ENCODE results near the gene KRT82.
A peak's percentile ranks its signal among the peaks of the same experiment; 100 is the strongest.

The KRT82 gene

DNA sequence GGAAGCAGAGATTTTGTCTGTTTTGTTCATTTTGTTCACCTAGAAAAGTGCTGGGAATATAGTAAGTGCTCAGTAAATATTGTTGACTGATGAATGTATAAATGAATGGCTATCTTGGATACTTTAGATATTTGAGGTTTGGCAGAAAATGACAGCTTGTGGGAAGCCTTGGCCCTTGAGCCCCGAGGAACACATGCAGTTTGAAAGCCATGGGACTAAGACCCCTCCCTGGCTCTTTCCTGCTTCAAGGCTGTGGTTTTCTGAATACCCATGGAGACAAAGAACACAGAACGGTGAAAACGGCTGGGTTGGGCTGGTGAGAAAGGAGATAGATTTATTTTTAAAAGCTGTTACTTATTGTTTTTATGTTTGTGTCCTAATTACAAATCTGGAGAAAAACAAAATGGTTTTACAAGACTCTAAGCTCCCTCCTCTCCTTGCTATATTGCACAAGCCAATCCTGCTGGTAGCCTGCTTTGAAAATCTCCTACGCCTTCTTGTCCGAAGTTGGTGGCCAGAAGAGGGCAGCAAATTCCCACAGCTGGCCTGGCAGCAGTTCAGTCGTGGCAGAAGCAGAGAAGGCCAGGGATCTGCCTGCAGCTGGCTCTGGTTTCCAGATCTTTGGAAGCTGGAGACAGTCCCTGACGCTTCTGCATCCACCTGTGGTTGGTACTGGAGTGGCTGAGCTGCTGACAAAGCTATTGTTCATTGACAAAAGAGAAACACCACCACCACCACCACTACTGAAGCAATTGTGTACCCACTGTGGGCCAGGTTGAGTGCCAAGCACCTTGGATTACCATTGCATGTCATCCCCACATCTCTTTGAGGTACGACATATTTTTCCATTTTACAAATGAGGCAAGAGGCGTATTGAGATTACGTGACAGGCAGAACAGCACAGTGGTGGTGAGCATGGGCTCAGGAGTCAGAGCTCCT lies 33.6 kb downstream of the KRT82 start:
- H3K4me1 Mint-ChIP-seq (ENCODE audit: low read depth) = no peaks in the 10 kb centered on the region
- H3K9me3 Mint-ChIP-seq = no peaks in the 10 kb centered on the region
- H3K36me3 Mint-ChIP-seq (ENCODE audit: low read depth) = no peaks in the 10 kb centered on the region
- DNase-seq (ENCODE audit: low spot score) = peak; percentile 17
- no peak overlapping the region for H3K4me3 Mint-ChIP-seq
- peaks cover 11% of the 10 kb centered on the region for H3K27me3 Mint-ChIP-seq (ENCODE audit: low read depth)
- no peak overlapping the region for H3K27ac Mint-ChIP-seq

DNA sequence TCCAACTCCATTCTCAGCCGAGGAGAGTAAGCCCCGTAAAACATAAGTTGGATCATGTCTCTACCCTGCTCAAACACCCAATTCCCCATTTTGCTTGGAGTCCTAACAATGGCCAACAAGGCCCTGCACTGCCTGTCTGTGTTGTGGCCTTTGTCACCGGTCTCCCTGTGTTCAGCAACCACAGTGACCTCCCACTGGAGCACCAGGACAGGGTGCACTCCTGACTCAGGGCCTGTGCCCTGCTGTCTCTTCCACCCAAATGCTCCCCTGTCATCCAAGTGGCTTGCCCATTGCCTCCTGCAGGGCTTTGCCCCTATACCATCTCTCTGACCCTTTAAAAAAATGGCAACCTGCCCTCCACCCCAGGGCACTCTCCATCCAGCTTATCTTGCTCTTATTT lies 34.4 kb downstream of the KRT82 start:
- no peak for DNase-seq (ENCODE audit: low spot score)
- Mint-ChIP-seq H3K27ac (no peak overlapping the region), H3K4me3 (no peak overlapping the region), H3K9me3 (no peaks in the 10 kb centered on the region), H3K27me3 (ENCODE audit: low read depth) (peaks cover 10% of the 10 kb centered on the region), H3K4me1 (ENCODE audit: low read depth) (no peaks in the 10 kb centered on the region), H3K36me3 (ENCODE audit: low read depth) (no peaks in the 10 kb centered on the region)

DNA sequence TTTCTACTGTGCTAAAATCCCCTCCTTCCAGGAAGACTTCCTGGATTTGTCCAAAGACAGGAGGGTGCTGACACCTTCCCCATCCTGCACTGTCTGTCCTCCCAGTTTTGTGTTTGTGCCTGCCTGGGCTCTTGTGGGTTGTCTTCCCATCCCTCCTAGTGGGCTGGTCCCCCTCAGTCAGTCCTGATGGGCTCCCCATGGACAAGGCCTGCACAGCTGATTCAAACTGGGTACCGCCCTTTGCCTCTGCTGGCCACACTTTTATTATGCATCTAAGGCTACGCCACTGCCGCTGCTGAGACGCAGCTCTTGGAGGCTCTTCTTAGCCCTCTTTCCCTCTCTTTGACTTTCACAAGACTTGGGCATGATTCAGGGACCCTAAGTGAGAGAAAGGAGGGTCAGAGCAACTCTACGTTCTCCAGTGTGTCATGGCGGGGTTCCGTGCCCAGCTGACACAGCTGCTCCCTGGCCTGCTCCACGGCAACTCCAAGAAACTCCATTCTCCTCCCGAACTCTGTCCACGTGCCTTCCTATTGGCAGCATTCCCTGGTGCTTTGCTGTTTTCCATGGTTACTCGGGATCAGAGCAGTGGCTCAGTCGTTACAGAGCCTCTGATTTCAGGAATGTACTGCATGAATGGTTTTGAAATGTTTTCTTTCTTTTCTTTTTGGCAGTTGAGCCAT lies 35.1 kb downstream of the KRT82 start:
- Mint-ChIP-seq H3K9me3 (no peaks in the 10 kb centered on the region), H3K36me3 (ENCODE audit: low read depth) (no peaks in the 10 kb centered on the region), H3K27me3 (ENCODE audit: low read depth) (peaks cover 10% of the 10 kb centered on the region), H3K4me3 (no peak overlapping the region), H3K4me1 (ENCODE audit: low read depth) (no peaks in the 10 kb centered on the region), H3K27ac (no peak overlapping the region)
- DNase-seq (ENCODE audit: low spot score) = no peak

DNA sequence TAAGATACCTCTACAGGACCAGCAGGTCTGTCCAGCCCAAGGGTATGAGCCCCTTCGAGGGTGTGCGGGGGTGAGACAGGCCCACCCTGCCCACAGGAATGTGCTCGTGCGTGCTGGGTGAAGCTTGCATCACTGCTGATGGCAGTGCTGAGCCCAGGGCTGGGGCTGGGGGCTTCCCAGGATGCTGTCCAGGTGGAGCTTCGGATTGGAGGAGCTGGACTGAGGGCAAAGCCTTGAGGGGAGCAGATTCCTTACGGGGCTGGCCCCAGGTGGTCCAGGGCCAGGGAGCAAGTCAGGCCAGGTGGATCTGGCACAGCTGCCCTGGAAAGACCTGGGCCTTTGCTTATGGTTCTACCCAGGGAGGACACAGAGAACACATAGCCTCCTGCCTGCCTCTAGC lies 36.3 kb downstream of the KRT82 start:
- H3K9me3 Mint-ChIP-seq = no peaks in the 10 kb centered on the region
- H3K4me3 Mint-ChIP-seq = no peak overlapping the region
- DNase-seq (ENCODE audit: low spot score) = no peak
- no peak overlapping the region for H3K27ac Mint-ChIP-seq
- no peaks in the 10 kb centered on the region for H3K36me3 Mint-ChIP-seq (ENCODE audit: low read depth)
- H3K4me1 Mint-ChIP-seq (ENCODE audit: low read depth) = no peaks in the 10 kb centered on the region
- peaks cover 10% of the 10 kb centered on the region for H3K27me3 Mint-ChIP-seq (ENCODE audit: low read depth)

DNA sequence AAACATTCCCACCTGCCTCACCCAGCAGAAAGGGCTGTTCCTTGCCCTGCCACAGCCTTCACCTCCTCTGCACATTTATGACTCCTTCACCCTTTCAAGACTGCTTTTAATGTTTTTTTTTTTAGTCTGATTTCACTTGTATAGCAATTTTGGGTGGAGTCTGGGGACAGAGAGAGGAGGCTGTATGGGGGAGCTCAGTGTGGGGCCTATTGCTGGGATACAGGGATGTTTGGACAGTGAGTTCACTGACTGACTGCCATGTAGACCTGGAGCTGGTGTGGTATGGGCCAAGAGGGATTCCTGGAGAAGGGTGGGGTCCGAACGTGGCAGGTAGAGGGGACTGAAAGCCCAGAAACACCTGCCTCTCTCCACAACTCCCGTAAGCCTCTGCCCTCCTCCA lies 36.9 kb downstream of the KRT82 start:
- Mint-ChIP-seq H3K4me3 (no peak overlapping the region), H3K36me3 (ENCODE audit: low read depth) (no peaks in the 10 kb centered on the region), H3K9me3 (no peaks in the 10 kb centered on the region), H3K27ac (no peak overlapping the region), H3K4me1 (ENCODE audit: low read depth) (no peaks in the 10 kb centered on the region), H3K27me3 (ENCODE audit: low read depth) (peaks cover 7% of the 10 kb centered on the region)
- DNase-seq (ENCODE audit: low spot score) = no peak

DNA sequence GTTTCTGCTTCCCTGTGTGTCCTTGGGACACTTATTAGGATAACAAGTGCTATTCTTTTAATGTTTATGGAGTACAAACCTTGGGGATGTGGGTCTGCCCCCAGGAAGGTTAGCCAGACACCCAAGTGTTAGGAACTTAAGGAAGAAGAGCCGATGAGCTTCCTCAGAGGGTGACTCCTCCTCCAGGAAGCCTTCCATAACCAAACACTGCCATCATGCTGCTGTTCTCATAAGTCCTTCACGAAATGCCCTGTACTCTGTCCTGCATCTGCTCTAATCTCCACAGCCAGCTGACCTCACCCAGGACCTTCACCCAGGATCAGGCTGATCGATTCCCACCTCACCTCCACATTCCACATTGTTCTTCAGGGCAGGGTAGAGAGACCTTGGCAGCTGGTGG lies 37.6 kb downstream of the KRT82 start:
- Mint-ChIP-seq H3K36me3 (ENCODE audit: low read depth) (no peaks in the 10 kb centered on the region), H3K27me3 (ENCODE audit: low read depth) (peaks cover 6% of the 10 kb centered on the region), H3K4me3 (no peak overlapping the region), H3K4me1 (ENCODE audit: low read depth) (no peaks in the 10 kb centered on the region), H3K27ac (no peak overlapping the region), H3K9me3 (no peaks in the 10 kb centered on the region)
- DNase-seq (ENCODE audit: low spot score) = no peak

DNA sequence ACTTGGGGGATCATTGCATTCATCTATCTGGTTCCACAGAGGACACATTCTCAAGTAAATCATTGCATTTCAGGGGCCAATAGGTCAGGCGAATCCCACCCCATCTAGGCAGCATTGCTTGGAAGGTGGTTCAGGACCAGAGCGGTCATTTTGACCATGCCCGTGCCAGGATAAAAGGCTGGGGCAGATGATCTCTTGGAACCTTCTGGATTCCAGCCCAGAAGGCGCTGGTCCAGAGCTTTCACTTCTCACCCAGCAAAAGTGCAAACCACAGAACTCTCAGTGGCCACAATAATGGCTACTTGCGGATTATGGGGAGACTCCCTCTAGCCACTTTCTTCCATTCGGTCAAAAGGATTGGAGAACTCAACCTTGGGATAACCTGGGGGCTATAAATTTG lies 38.3 kb downstream of the KRT82 start:
- no peak for DNase-seq (ENCODE audit: low spot score)
- H3K4me3 Mint-ChIP-seq = no peak overlapping the region
- H3K27ac Mint-ChIP-seq = no peak overlapping the region
- no peaks in the 10 kb centered on the region for H3K9me3 Mint-ChIP-seq
- H3K36me3 Mint-ChIP-seq (ENCODE audit: low read depth) = no peaks in the 10 kb centered on the region
- H3K27me3 Mint-ChIP-seq (ENCODE audit: low read depth) = peaks cover 4% of the 10 kb centered on the region
- no peaks in the 10 kb centered on the region for H3K4me1 Mint-ChIP-seq (ENCODE audit: low read depth)

DNA sequence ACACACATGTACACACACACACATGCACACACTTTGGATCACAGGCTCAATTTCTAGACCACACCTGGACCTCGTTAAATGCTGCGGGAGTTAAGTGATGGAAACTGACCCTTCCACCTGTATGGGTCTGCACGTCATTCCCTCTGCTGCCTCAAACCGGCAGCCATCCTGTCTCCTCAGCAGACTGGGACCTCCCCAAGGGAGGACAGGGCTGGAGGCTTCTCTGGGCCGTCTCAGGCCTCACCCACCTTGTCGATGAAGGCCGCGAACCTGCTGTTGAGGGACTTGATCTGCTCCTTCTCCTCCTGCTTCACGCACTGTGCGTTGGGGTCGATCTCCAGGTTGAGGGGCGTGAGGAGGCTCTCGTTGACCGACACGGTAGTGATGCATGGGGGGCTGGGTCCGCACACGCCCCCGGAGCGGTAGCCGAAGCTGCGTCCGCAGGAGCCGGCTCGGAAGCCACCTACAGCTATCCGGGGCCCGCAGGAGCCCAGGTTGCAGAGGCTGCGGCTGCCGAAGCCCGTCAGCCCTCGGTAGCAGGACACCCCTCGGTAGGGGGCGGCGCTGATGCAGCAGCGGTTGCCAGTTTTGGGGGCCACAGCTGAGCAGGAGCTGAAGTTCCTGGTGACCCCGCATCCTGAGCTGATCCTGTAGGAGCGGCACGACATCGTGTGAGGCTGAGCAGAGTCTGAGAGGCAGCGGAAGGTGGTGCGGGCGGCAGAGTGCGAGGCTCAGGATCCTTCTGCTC lies 39.2 kb downstream of the KRT82 start, which contains the start of gene KRT85:
TSS of gene KRT85 (minus strand) at position 744 of the 748 bp plus-strand sequence. CDS start at position 668, 76 bp downstream.
- Mint-ChIP-seq H3K9me3 (no peaks in the 10 kb centered on the region), H3K4me3 (no peak within 1 kb of the TSS), H3K4me1 (ENCODE audit: low read depth) (no peaks in the 10 kb centered on the region), H3K27ac (no peak within 1 kb of the TSS), H3K27me3 (ENCODE audit: low read depth) (peaks cover 4% of the 10 kb centered on the region), H3K36me3 (ENCODE audit: low read depth) (no peaks in the 10 kb centered on the region)
- no peak for DNase-seq (ENCODE audit: low spot score)

DNA sequence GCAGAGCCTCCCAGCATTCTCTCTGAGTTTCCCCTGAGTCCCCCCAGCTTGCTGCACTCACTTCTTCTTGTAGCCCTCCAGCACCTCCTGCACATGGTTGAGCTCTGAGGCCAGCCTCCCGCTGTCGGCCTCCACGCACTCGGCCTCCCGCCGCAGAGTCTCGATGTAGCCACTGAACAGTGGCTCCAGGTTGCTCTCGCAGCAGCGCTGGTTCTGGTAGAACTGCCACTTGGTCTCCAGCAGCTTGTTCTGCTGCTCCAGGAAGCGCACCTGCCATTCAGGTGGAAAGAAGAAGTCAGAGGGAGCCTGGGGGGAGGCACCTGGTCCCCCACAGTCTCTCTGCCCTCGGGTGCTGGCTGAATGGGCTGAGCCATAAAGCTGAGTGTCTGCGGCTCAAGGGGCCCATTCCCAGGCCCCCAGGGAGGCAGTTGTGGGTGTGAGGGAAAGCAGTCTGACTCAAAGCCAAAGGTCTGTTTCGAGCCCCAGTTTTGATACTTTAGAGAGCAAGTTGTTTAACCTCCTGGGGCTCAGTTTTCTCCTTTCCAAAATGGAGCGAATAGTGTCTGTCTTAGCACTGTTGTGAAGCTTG lies 41.1 kb downstream of the KRT82 start:
- no peak for DNase-seq (ENCODE audit: low spot score)
- no peaks in the 10 kb centered on the region for H3K36me3 Mint-ChIP-seq (ENCODE audit: low read depth)
- H3K9me3 Mint-ChIP-seq = no peaks in the 10 kb centered on the region
- no peaks in the 10 kb centered on the region for H3K4me1 Mint-ChIP-seq (ENCODE audit: low read depth)
- no peaks in the 10 kb centered on the region for H3K27me3 Mint-ChIP-seq (ENCODE audit: low read depth)
- H3K27ac Mint-ChIP-seq = no peak overlapping the region
- H3K4me3 Mint-ChIP-seq = no peak overlapping the region

DNA sequence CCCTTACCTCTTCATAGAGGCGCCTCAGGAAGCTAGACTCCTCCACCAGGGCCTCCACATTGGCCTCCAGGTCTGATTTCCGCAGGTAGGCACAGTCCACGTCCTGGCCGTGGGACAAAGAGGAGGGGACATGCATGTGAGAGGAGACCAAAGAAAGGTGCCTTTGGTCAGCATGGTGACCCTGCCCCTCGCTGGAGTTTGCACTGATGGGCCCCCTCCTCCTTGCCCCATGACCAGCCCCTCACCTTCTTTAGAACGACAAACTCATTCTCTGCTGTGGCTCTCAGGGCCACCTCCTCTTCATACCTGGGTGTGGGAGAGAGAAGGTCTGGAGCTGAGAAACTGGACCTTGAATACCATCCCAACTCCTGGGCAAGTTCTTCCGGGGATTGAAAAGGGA lies 42.1 kb downstream of the KRT82 start:
- Mint-ChIP-seq H3K4me1 (ENCODE audit: low read depth) (peaks cover 2% of the 10 kb centered on the region), H3K36me3 (ENCODE audit: low read depth) (no peaks in the 10 kb centered on the region), H3K4me3 (no peak overlapping the region), H3K27me3 (ENCODE audit: low read depth) (no peaks in the 10 kb centered on the region), H3K27ac (no peak overlapping the region), H3K9me3 (no peaks in the 10 kb centered on the region)
- DNase-seq (ENCODE audit: low spot score) = no peak

DNA sequence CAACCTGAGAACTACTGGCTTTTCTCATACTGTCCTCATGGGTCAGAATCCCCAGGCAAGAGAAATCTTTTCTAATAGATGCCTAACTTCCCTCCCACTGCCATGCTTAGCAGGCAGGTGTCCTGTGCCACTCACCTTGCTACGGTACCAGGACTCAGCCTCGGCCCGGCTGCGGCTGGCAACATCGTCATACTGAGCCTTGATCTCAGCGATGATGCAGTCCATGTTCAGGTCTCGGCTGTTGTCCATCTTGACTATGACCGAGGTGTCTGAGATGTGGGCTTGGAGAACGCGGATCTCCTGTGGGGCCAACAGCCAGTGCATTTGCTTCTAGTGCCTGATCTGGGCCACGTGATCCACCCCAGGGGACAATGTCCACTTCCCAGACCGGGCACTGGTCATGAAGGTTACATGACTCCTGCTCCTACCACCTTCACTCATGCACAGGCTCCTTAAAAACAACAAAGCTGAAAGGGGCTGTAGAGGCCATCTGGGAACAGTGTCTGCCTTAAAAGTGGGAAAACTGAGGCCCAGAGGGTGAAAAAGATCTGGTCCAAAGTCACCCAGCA lies 42.9 kb downstream of the KRT82 start:
- Mint-ChIP-seq H3K9me3 (no peaks in the 10 kb centered on the region), H3K27me3 (ENCODE audit: low read depth) (no peaks in the 10 kb centered on the region), H3K4me1 (ENCODE audit: low read depth) (peaks cover 9% of the 10 kb centered on the region), H3K27ac (no peak overlapping the region), H3K36me3 (ENCODE audit: low read depth) (no peaks in the 10 kb centered on the region), H3K4me3 (no peak overlapping the region)
- no peak for DNase-seq (ENCODE audit: low spot score)

DNA sequence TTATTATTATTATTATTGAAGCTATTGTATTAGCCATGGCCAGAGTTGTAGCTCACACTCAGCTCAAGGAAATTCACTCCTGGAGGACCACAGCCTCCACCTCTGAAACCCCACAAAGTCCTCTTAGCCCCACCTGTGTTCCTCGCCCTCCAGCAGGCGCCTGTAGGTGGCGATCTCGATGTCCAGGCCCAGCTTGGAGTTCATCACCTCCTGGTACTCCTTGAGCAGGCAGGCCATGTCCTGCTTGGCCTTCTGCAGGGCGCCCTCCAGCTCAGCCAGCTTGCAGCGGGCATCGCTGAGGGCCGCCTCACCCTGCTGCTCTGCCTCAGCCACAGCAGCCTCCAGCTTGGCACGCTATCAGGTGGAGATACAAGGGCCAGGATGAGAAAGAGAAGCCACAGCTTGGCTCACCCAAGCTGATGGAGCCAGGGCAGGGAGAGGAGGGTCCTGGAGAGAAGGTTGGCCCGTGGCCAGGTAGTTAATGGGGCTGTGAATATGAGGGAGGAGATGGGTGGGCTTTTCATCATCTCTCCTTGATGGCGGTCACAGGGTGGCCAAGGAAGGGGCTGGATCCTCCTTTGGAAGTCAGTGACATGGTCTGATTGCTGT lies 43.9 kb downstream of the KRT82 start:
- no peak overlapping the region for H3K27ac Mint-ChIP-seq
- H3K27me3 Mint-ChIP-seq (ENCODE audit: low read depth) = peaks cover 2% of the 10 kb centered on the region
- peaks cover 9% of the 10 kb centered on the region for H3K4me1 Mint-ChIP-seq (ENCODE audit: low read depth)
- H3K36me3 Mint-ChIP-seq (ENCODE audit: low read depth) = no peaks in the 10 kb centered on the region
- no peaks in the 10 kb centered on the region for H3K9me3 Mint-ChIP-seq
- no peak overlapping the region for H3K4me3 Mint-ChIP-seq
- DNase-seq (ENCODE audit: low spot score) = no peak

DNA sequence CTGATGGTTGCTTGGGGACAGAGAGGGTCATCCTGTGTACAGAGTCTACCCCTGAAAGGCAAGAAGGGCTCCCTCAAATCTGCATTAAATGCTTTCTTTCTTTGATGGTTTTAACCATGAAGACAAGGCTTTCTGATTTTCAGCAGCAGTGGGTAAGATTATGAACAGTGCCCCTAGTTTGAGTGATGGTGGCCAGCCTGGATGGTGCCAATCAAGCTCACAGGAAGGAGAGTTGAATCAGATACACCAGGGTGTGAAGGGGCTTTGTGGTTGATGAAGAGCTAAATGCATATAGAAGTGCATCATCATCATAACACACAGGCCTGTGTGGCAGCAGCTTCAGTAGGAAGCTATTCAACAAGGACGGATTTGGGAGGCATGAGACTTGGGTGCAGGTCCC lies 44.6 kb downstream of the KRT82 start:
- H3K27ac Mint-ChIP-seq = no peak overlapping the region
- DNase-seq (ENCODE audit: low spot score) = no peak

More for the DNA sequence above, 44.6 kb downstream of the KRT82 start:
- Mint-ChIP-seq H3K4me1 (ENCODE audit: low read depth) (peaks cover 9% of the 10 kb centered on the region), H3K36me3 (ENCODE audit: low read depth) (no peaks in the 10 kb centered on the region), H3K9me3 (no peaks in the 10 kb centered on the region), H3K4me3 (no peak overlapping the region), H3K27me3 (ENCODE audit: low read depth) (peaks cover 2% of the 10 kb centered on the region)
